OCI-LY3 (cell line): ENCODE results near the gene SUPT20H.

ENCODE experiments used
- H2AFZ ChIP-seq: fragments of 200-600, 300-600 bp; shearing (Covaris generic); 2 replicates; pipeline ENCODE4 v1.6.0; 2014; ENCODE audit warnings: antibody characterized with exemption, low read depth, low read length
- H3K27ac ChIP-seq: fragments of 200-600, 300-600 bp; sonication (generic); 2 replicates; pipeline ENCODE4 v1.5.1; 2014; ENCODE audit warnings: mild to moderate bottlenecking, low read length, moderate library complexity, mixed read lengths
- H3K27me3 ChIP-seq: fragments of 200-600, 300-600 bp; sonication (generic); 2 replicates; pipeline ENCODE4 v1.6.1; 2014; ENCODE audit warnings: low read depth, low read length, mixed read lengths
- H3K36me3 ChIP-seq: fragments of 200-600, 300-600 bp; sonication (generic); replicated peaks from 2 replicates; pipeline ENCODE3; 2014; ENCODE audit warnings: low read depth, low read length, mixed read lengths
- H3K4me1 ChIP-seq: fragments of 300-600, 200-600 bp; sonication (generic); 2 replicates; pipeline ENCODE4 v1.6.1; 2014; ENCODE audit warnings: low read length, mixed read lengths
- H3K4me2 ChIP-seq: fragments of 200-600, 300-600 bp; sonication (generic); 2 replicates; pipeline ENCODE4 v1.6.1; 2014; ENCODE audit warnings: low read length, mixed read lengths
- H3K4me3 ChIP-seq: fragments of 300-600, 200-600 bp; sonication (generic); 2 replicates; pipeline ENCODE4 v1.5.1; 2014; ENCODE audit warnings: antibody characterized with exemption, mild to moderate bottlenecking, low read length, moderate library complexity
- H3K79me2 ChIP-seq: fragments of 300-600, 200-600 bp; shearing (Covaris generic); 2 replicates; pipeline ENCODE4 v1.6.1; 2014; ENCODE audit warnings: mild to moderate bottlenecking, low read length, mixed read lengths
- H3K9ac ChIP-seq: fragments of 300-600, 200-600 bp; shearing (Covaris generic); 2 replicates; pipeline ENCODE4 v1.6.0; 2014; ENCODE audit warnings: mild to moderate bottlenecking, low read length, moderate library complexity
- H3K9me3 ChIP-seq: fragments of 200-600, 300-600 bp; shearing (Covaris generic); 2 replicates; pipeline ENCODE4 v1.6.1; 2014; ENCODE audit warnings: low read length, mixed read lengths; ENCODE audit not compliant: insufficient read depth
- H4K20me1 ChIP-seq: fragments of 200-600, 300-600 bp; sonication (generic); 2 replicates; pipeline ENCODE4 v1.6.1; 2016; ENCODE audit warnings: low read length, mixed read lengths; ENCODE audit not compliant: insufficient read depth
- EZH2phosphoT487 ChIP-seq: fragments of 200-600 bp; shearing (Covaris generic); IDR thresholded peaks from 2 replicates; pipeline ENCODE4 v1.6.1; 2018; ENCODE audit warnings: antibody characterized with exemption, mixed run types, low read depth
- TF ChIP-seq, protein P1 (sequence below): fragments of 200-600, 300-600 bp; sonication (generic); IDR thresholded peaks from 2 replicates; pipeline ENCODE4 v1.5.1; 2014; ENCODE audit warnings: antibody characterized with exemption, low read length, low read depth

The SUPT20H gene

DNA sequence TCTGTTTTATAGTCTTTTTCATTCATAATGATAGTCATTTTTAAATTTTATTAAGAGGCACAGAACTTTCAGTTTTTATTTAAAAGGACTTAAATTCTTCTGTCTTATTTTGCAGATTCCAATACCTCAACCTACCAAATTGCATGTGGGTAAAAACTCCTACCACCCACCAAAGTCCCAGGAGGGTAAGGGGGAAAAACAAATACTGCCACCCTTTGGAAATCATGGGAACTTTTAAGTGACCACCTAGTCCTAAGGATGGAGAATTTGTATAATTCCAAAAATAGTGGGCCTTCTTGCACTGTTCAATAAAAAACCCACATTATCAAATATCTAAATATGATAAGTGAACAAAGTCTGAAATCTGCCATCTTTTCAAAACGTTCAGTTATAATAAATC, 9.7 kb downstream of the SUPT20H start:
- H3K79me2 ChIP-seq = peaks cover 51% of the 10 kb centered on the region

DNA sequence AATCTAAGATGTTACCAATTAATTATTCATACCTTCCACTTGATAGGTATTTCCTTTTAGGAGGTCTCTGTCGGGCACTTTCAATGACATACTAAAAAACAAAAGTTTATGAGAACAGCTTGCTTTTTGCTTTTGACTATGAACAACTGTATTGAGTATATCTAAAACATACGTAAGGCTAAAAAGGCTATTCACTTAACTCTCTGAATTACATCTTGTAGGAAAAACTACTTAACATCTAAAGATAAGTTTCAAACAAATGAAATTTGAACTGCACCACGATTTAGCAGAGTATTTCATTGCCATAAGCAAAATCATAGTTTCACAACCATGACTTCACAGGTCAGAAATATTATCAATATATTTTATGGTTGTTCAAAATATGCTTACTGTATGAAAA, 11.6 kb downstream of the SUPT20H start:
- H3K27me3 ChIP-seq = no peaks in the 10 kb centered on the region
- peaks cover 33% of the 10 kb centered on the region for H3K36me3 ChIP-seq
- peaks cover 42% of the 10 kb centered on the region for H3K79me2 ChIP-seq
- H3K4me3 ChIP-seq = no peak overlapping the region
- no peak overlapping the region for H2AFZ ChIP-seq
- H3K27ac ChIP-seq = no peak overlapping the region; the same call in 1 of the 2 replicates
- H3K9me3 ChIP-seq = no peaks in the 10 kb centered on the region
- H4K20me1 ChIP-seq = peaks cover 14% of the 10 kb centered on the region; the same call in 1 of the 2 replicates
- no peak overlapping the region for H3K4me2 ChIP-seq
- TF ChIP-seq, protein P1, sequence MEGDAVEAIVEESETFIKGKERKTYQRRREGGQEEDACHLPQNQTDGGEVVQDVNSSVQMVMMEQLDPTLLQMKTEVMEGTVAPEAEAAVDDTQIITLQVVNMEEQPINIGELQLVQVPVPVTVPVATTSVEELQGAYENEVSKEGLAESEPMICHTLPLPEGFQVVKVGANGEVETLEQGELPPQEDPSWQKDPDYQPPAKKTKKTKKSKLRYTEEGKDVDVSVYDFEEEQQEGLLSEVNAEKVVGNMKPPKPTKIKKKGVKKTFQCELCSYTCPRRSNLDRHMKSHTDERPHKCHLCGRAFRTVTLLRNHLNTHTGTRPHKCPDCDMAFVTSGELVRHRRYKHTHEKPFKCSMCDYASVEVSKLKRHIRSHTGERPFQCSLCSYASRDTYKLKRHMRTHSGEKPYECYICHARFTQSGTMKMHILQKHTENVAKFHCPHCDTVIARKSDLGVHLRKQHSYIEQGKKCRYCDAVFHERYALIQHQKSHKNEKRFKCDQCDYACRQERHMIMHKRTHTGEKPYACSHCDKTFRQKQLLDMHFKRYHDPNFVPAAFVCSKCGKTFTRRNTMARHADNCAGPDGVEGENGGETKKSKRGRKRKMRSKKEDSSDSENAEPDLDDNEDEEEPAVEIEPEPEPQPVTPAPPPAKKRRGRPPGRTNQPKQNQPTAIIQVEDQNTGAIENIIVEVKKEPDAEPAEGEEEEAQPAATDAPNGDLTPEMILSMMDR = no peak
- TF ChIP-seq EZH2phosphoT487 = no peak
- H3K9ac ChIP-seq = no peak overlapping the region
- H3K4me1 ChIP-seq = peaks cover 14% of the 10 kb centered on the region

More for the DNA sequence above, 9.7 kb downstream of the SUPT20H start:
- H4K20me1 ChIP-seq = peaks cover 14% of the 10 kb centered on the region; the same call in 1 of the 2 replicates
- H2AFZ ChIP-seq = no peak overlapping the region
- no peak overlapping the region for H3K27ac ChIP-seq
- no peak overlapping the region for H3K4me2 ChIP-seq
- H3K36me3 ChIP-seq = peaks cover 27% of the 10 kb centered on the region
- no peak overlapping the region for H3K4me3 ChIP-seq
- H3K27me3 ChIP-seq = no peaks in the 10 kb centered on the region
- no peak for TF ChIP-seq EZH2phosphoT487
- TF ChIP-seq, protein P1 = peak; percentile 18; the same call in 1 of the 2 replicates
- H3K4me1 ChIP-seq = peaks cover 14% of the 10 kb centered on the region
- H3K9ac ChIP-seq = no peak overlapping the region
- no peaks in the 10 kb centered on the region for H3K9me3 ChIP-seq

DNA sequence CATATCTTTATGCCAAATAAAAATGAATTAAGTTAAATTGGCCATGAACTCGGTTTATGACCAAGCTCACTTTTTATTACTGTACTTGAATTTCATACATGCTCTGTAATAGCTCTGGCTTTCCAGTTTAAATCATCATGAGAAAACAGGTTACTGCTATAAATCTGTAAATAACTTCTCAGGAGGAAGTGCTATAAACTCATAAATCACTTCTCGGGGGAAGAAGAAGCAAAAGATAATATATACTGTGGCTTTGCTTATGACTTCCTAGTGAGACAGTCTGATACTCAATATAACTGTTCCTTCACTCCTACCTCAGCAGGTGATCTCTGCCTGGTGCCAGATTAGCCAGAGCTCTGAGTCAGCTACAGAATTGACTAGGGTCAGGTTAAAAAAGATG, 12.5 kb downstream of the SUPT20H start:
- H3K4me3 ChIP-seq = no peak overlapping the region
- no peaks in the 10 kb centered on the region for H3K27me3 ChIP-seq
- peaks cover 41% of the 10 kb centered on the region for H3K36me3 ChIP-seq
- no peaks in the 10 kb centered on the region for H3K9me3 ChIP-seq
- peak overlapping the region; percentile 1; the same call in 1 of the 2 replicates for H3K27ac ChIP-seq
- H3K4me1 ChIP-seq = peaks cover 14% of the 10 kb centered on the region
- TF ChIP-seq, protein P1 = no peak
- no peak for TF ChIP-seq EZH2phosphoT487
- H3K79me2 ChIP-seq = peaks cover 34% of the 10 kb centered on the region
- no peak overlapping the region for H3K9ac ChIP-seq
- no peak overlapping the region for H3K4me2 ChIP-seq
- H4K20me1 ChIP-seq = peaks cover 10% of the 10 kb centered on the region; the same call in 1 of the 2 replicates
- H2AFZ ChIP-seq = no peak overlapping the region

DNA sequence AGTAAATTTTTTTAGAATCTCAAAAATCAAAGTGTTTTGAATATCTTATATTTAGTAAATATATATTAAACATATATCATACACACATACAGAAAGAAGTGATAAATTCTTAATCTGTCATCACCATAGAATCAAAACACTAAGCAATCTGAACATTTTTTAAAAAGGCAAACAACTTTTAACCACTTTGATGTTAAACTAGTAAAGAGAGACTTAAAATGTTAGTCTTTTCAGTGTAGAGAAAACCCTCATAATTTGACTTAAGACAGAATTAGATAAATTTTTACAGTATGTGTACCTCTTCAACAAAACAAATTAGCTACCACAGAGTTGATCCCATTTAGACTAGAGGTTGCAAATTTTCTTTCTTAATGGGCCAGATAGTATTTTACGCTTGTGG, 13.4 kb downstream of the SUPT20H start:
- H3K4me1 ChIP-seq = peaks cover 14% of the 10 kb centered on the region
- H3K4me3 ChIP-seq = no peak overlapping the region
- no peak overlapping the region for H3K4me2 ChIP-seq
- H3K27me3 ChIP-seq = no peaks in the 10 kb centered on the region
- TF ChIP-seq, protein P1 = no peak
- peaks cover 25% of the 10 kb centered on the region for H3K79me2 ChIP-seq
- H3K27ac ChIP-seq = no peak overlapping the region
- peaks cover 48% of the 10 kb centered on the region for H3K36me3 ChIP-seq
- H2AFZ ChIP-seq = no peak overlapping the region
- H3K9me3 ChIP-seq = no peaks in the 10 kb centered on the region
- H4K20me1 ChIP-seq = peaks cover 5% of the 10 kb centered on the region; the same call in 1 of the 2 replicates
- H3K9ac ChIP-seq = no peak overlapping the region
